HepG2 (cell line): ENCODE measurements around the gene HIPK4. TPM values are rescaled to one million over a fixed set of nuclear protein-coding genes. Genes with fewer than 3 reads are reported as not detected.

Experiments used
- ASH2L ChIP-seq: fragments of 300-600, 200-600 bp; sonication (generic); IDR thresholded peaks from 2 replicates; pipeline ENCODE4 v1.7.0; 2017; ENCODE audit warnings: low read depth, mild to moderate bottlenecking, moderate library complexity, mixed read lengths, low read length; ENCODE audit not compliant: insufficient read length
- CHCHD3 ChIP-seq: sonication (generic); formaldehyde crosslinking; IDR thresholded peaks from 2 replicates; pipeline ENCODE4 v1.8.0; 2022; ENCODE audit warnings: mild to moderate bottlenecking, missing genetic modification reagents, moderate library complexity
- CREM ChIP-seq, 2 experiments: sonication (generic) in 1 of 2; formaldehyde crosslinking in 1 of 2; IDR thresholded peaks; 2 replicates each; pipeline versions ENCODE4 v1.4.0 to v1.6.1; 2016 to 2020; ENCODE audit warnings: antibody characterized with exemption in 1 of 2, mild to moderate bottlenecking in 1 of 2, missing genetic modification reagents in 1 of 2
- CSRNP1 ChIP-seq: sonication (generic); formaldehyde crosslinking; IDR thresholded peaks from 2 replicates; pipeline ENCODE4 v1.8.1; 2023; ENCODE audit warnings: mild to moderate bottlenecking, missing genetic modification reagents
- DR1 ChIP-seq: sonication (generic); formaldehyde crosslinking; IDR thresholded peaks from 2 replicates; pipeline ENCODE4 v1.8.0; 2021; ENCODE audit warnings: mild to moderate bottlenecking, missing genetic modification reagents, inconsistent platforms
- GABPA ChIP-seq, 2 experiments: IDR thresholded peaks; 2 replicates each; pipeline ENCODE4 v1.6.1; 2011 to 2016; ENCODE audit warnings: low read depth in 2 of 2, low read length in 1 of 2, missing biosample characterization in 1 of 2, missing genetic modification characterization in 1 of 2
- KDM6A ChIP-seq: IDR thresholded peaks from 2 replicates; pipeline ENCODE4 v1.6.1; 2016; ENCODE audit warnings: low read depth
- MXD3 ChIP-seq: IDR thresholded peaks from 2 replicates; pipeline ENCODE4 v1.6.1; 2016; ENCODE audit warnings: mild to moderate bottlenecking, missing biosample characterization, missing genetic modification reagents
- NAIF1 ChIP-seq: sonication (generic); formaldehyde crosslinking; IDR thresholded peaks from 2 replicates; pipeline ENCODE4 v1.5.0; 2020; ENCODE audit warnings: mild to moderate bottlenecking, missing genetic modification reagents, borderline replicate concordance
- PRDM15 ChIP-seq: sonication (generic); formaldehyde crosslinking; IDR thresholded peaks from 2 replicates; pipeline ENCODE4 v1.4.0; 2020; ENCODE audit warnings: missing genetic modification reagents
- RCOR2 ChIP-seq: IDR thresholded peaks from 2 replicates; pipeline ENCODE4 v1.6.1; 2016; ENCODE audit warnings: missing biosample characterization, missing genetic modification reagents
- SYNCRIP ChIP-seq: fragments of 200-400 bp; formaldehyde crosslinking; IDR thresholded peaks from 2 replicates; pipeline ENCODE4 v1.6.1; 2018; ENCODE audit warnings: mild to moderate bottlenecking, low read depth, low read length; ENCODE audit not compliant: insufficient read depth
- TGIF2 ChIP-seq: IDR thresholded peaks from 2 replicates; pipeline ENCODE4 v1.6.1; 2016; ENCODE audit warnings: control low read depth, missing compliant biosample characterization
- XBP1 ChIP-seq: sonication (generic); formaldehyde crosslinking; IDR thresholded peaks from 2 replicates; pipeline ENCODE4 v1.5.0; 2020; ENCODE audit warnings: missing genetic modification reagents
- ZFP41 ChIP-seq: sonication (generic); formaldehyde crosslinking; IDR thresholded peaks from 2 replicates; pipeline ENCODE4 v1.4.0; 2020; ENCODE audit warnings: mild to moderate bottlenecking, missing genetic modification reagents, borderline replicate concordance
- ZNF20 ChIP-seq: sonication (generic); formaldehyde crosslinking; IDR thresholded peaks from 2 replicates; pipeline ENCODE4 v1.4.0; 2020; ENCODE audit warnings: mild to moderate bottlenecking, moderate library complexity, missing genetic modification reagents
- ZNF33B ChIP-seq: sonication (generic); formaldehyde crosslinking; IDR thresholded peaks from 2 replicates; pipeline ENCODE4 v1.5.1; 2020; ENCODE audit warnings: mild to moderate bottlenecking, missing genetic modification reagents
- ZNF460 ChIP-seq: sonication (generic); formaldehyde crosslinking; IDR thresholded peaks from 2 replicates; pipeline ENCODE4 v1.5.1; 2020; ENCODE audit warnings: missing genetic modification reagents, mild to moderate bottlenecking, borderline replicate concordance
- ZNF678 ChIP-seq: sonication (generic); formaldehyde crosslinking; IDR thresholded peaks from 2 replicates; pipeline ENCODE4 v1.4.0; 2020; ENCODE audit warnings: mild to moderate bottlenecking, missing genetic modification reagents
- ZNF768 ChIP-seq: sonication (generic); formaldehyde crosslinking; IDR thresholded peaks from 2 replicates; pipeline ENCODE4 v1.4.0; 2020; ENCODE audit warnings: missing genetic modification reagents
- polyA plus RNA-seq, 8 experiments: library from polyadenylated mRNA; depleted of rRNA in 3 of 8; stranded (reverse) in 7 of 8; unstranded in 1 of 8; fragments of >200 nt; fragmentation: Illumina TruSeq in 4 of 8; extraction: Trizol in 4 of 8; gene quantifications; 2 replicates each; pipeline versions ENCODE4 v1.2.1 to v1.2.3, GENCODE V29; 2011 to 2016; ENCODE audit warnings: low read depth in 4 of 8, missing spikeins in 1 of 8, mixed read lengths in 1 of 8; ENCODE audit not compliant: insufficient read depth in 1 of 8
- total RNA-seq, 5 experiments: library from RNA; depleted of rRNA; stranded (reverse); fragments of >200 nt; fragmentation: Illumina TruSeq; extraction: Trizol; gene quantifications; 2 replicates each; pipeline ENCODE4 v1.2.3, GENCODE V29; 2016; ENCODE audit warnings: low read depth in 1 of 5
- TF ChIP-seq, protein P1 (sequence below): sonication (generic); formaldehyde crosslinking; IDR thresholded peaks from 2 replicates; pipeline ENCODE4 v1.4.0; 2020; ENCODE audit warnings: mild to moderate bottlenecking, missing genetic modification reagents
- TF ChIP-seq, protein P2 (sequence below): sonication (generic); formaldehyde crosslinking; IDR thresholded peaks from 2 replicates; pipeline ENCODE4 v1.8.0; 2022; ENCODE audit warnings: low read depth, missing genetic modification reagents

HIPK4 gene
- total and polyA plus RNA-seq, 2 of the 13 experiments (the other 11 are each of a cell fraction or from before 2014, with no cell fraction given), result 0.03 TPM; not detected in 1

DNA sequence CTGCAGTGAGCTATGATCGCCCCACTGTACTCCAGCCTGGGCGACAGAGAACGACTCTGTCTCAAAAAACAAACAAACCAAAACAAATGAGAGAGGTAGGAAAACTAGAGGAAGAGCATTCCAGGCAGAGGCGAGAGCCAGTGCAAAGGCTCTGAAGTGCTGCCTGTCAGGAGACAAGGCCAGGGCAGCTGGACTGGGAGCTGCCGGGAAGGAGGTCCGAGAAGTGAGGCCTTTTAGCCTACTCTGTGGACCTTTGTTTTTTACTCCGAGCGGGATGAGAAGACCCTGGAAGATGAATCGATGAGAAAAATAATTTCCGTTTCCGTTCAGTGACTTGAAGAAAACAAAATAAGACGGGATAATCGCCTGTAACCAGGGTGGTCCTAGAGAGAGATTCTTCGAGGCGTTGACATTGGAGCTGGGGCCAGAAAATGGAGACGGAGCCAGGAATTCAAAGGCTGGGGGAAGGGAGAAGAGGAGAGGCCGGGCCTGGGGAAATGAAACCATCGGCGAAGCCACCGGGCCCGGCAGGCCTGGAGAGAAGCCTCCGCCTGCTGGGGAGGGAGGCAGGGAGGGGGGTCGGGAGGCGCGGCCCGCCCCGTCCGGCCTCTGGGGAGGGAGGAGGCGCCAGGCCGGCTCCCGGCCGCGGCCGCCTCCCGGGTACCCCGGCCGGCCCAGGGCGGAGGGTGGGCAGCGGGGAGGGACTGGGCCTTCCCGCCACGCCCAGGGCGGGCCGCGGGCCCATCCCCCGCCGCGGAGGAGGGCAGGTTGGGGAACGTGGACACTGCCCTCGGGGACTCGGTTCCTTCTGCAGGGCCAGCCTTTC lies 43.6 kb upstream of the HIPK4 start (continued):
- TF ChIP-seq CSRNP1 (no peak), KDM6A (CRISPR knock-in tag) (no peak), ZNF20 (peak; percentile 45; the same call in 1 of the 2 replicates), NAIF1 (no peak), ZFP41 (CRISPR knock-in tag) (no peak), ZNF768 (CRISPR knock-in tag) (peak; percentile 53), ZNF460 (CRISPR knock-in tag) (no peak), TGIF2 (CRISPR knock-in tag) (no peak), ASH2L (peak; percentile 45), ZNF33B (CRISPR knock-in tag) (no peak), MXD3 (CRISPR knock-in tag) (no peak), CHCHD3 (CRISPR knock-in tag) (no peak), RCOR2 (CRISPR knock-in tag) (no peak), XBP1 (CRISPR knock-in tag) (no peak), GABPA (IDR thresholded peaks at IDR 0.05; ENCODE audit: low read depth, low read length) (no peak), GABPA (CRISPR knock-in tag; IDR thresholded peaks at IDR 0.05; ENCODE audit: low read depth) (no peak), PRDM15 (CRISPR knock-in tag) (no peak), CREM (IDR thresholded peaks at IDR 0.05) (no peak), CREM (CRISPR knock-in tag; IDR thresholded peaks at IDR 0.05) (no peak), ZNF678 (CRISPR knock-in tag) (no peak), DR1 (CRISPR knock-in tag) (0 out of 2 replicates have a peak, but pooled peaks have one; percentile 35), SYNCRIP (no peak)
- TF ChIP-seq, protein P1, sequence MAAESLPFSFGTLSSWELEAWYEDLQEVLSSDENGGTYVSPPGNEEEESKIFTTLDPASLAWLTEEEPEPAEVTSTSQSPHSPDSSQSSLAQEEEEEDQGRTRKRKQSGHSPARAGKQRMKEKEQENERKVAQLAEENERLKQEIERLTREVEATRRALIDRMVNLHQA (CRISPR knock-in tag), result no peak
- TF ChIP-seq, protein P2, sequence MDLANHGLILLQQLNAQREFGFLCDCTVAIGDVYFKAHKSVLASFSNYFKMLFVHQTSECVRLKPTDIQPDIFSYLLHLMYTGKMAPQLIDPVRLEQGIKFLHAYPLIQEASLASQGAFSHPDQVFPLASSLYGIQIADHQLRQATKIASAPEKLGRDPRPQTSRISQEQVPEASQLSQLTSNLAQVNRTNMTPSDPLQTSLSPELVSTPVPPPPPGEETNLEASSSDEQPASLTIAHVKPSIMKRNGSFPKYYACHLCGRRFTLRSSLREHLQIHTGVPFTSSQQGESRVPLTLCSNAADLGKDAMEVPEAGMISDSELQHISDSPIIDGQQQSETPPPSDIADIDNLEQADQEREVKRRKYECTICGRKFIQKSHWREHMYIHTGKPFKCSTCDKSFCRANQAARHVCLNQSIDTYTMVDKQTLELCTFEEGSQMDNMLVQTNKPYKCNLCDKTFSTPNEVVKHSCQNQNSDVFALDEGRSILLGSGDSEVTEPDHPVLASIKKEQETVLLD (CRISPR knock-in tag), result peak; percentile 77; the same call in 1 of the 2 replicates
